RPMI8226 (cell line): ENCODE data around the gene TCHH.
"Not testable (repeated sequence)": the region's sequence is repeated elsewhere in the genome, so short reads cannot be mapped to it uniquely, and the experiment has no call there.

Experiments
- DNase-seq: peaks from one replicate; pipeline ENCODE4 v3.0.0-alpha.2; 2015

Gene TCHH

DNA sequence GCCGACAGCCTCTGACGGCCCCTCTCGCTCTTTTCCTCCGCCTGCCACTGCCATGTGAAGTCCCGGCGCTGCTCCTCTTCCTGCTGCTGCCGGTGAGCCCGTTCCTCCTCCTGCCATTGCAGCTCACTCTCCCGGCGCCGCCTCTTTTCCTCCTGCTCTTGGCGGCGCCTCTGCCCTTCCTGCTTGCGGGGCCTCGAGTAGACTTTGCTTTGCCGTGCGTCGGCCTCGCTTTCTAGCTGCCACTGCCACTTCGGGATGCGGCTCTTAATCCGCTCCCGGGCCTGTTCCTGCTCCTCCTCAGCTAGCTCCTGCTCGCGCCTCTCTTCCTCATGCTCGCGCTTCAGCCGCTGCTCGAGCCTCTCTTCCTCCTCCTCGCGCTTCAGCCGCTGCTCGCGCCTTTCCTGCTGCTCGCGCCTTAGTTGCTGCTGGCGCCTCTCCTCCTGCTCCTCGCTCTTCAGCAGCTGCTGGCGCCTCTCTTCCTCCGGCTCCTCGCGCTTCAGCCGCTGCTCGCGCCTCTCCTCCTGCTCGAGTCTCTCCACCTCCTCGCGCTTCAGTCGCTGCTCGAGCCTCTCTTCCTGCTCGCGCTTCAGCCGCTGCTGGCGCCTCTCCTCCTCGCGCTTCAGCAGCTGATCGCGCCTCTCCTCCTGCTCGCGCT is 4.3 kb downstream of the TCHH start:
- DNase-seq = peak; percentile 68

DNA sequence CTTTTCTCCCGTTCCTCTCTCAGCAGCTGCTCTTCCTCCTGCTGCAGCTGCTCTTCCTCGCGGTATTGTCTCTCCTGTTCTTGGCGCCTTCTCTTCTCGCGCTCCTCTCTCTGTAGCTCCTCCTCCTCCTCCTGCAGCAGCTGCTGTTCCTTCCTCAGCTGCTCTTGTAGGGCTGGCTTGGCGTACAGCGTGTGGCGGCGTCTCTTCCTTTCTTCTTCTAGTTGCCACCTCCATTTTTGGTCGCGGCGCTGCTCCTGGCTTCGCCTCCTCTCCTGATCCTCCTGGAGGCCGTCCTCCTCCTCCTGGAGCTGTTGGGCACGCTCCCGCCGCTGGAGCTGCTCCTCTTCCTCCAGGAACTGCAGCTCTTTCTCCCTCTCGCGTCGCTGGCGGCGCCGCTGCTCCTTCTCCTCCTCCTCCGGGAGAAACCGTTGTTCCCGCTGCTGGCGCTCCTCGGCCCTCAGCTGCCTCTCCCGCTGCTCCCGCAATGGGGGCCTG is 4.8 kb downstream of the TCHH start:
- peak; percentile 71 for DNase-seq

DNA sequence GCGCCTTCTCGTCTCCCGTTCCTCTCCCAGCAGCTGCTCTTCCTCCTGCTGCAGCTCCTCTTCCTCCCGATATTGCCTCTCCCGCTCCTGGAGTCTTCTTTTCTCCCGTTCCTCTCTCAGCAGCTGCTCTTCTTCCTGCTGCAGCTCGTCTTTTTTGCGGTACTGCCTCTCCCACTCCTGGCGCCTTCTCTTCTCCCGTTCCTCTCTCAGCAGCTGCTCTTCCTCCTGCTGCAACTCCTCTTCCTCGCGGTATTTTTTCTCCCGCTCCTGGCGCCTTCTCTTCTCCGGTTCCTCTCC is 5.3 kb downstream of the TCHH start:
- no peak for DNase-seq

DNA sequence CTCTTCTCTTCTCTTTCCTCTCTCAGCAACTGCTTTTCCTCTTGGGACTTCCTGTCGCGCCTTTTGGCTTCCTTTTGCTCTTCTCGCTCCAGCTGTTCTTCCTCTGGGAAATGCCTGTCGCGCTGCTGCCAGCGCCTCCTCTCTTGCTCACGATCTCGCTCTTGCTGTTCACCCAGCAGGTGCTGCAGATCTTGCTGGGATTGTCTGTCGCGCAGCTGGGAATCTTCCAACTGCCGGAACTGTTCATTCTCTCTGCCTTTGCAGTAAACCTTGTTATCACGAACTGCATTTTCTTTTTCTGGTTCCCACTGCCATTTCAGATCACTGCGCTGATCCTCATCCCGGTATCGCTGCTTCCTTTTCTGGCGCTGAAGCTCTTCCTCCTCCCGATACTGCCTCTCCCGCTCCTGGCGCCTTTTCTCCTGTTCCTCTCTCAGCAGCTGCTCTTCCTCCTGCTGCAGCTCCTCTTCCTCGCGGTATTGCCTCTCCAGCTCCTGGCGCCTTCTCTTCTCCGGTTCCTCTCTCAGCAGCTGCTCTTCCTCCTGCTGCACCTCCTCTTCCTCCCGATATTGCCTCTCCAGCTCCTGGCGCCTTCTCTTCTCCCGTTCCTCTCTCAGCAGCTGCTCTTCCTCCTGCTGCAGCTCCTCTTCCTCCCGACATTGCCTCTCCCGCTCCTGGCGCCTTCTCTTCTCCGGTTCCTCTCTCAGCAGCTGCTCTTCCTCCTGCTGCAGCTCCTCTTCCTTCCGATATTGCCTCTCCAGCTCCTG is 5.8 kb downstream of the TCHH start:
- DNase-seq = no peak

DNA sequence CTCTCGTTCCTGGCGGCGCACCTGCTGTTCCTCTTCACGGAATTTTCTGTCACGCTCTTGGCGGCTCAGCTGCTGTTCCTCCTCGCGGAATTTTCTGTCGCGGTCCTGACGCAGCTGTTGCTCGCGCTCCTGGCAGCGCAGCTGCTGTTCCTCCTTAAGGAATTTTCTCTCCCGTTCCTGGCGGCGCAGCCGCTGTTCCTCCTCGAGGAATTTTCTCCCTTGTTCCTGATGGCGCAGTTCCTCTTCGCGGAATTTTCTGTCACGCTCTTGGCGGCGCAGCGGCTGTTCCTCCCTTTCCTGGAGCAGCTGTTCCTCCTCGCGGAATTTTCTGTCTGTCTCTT is 6.4 kb downstream of the TCHH start:
- no peak for DNase-seq

DNA sequence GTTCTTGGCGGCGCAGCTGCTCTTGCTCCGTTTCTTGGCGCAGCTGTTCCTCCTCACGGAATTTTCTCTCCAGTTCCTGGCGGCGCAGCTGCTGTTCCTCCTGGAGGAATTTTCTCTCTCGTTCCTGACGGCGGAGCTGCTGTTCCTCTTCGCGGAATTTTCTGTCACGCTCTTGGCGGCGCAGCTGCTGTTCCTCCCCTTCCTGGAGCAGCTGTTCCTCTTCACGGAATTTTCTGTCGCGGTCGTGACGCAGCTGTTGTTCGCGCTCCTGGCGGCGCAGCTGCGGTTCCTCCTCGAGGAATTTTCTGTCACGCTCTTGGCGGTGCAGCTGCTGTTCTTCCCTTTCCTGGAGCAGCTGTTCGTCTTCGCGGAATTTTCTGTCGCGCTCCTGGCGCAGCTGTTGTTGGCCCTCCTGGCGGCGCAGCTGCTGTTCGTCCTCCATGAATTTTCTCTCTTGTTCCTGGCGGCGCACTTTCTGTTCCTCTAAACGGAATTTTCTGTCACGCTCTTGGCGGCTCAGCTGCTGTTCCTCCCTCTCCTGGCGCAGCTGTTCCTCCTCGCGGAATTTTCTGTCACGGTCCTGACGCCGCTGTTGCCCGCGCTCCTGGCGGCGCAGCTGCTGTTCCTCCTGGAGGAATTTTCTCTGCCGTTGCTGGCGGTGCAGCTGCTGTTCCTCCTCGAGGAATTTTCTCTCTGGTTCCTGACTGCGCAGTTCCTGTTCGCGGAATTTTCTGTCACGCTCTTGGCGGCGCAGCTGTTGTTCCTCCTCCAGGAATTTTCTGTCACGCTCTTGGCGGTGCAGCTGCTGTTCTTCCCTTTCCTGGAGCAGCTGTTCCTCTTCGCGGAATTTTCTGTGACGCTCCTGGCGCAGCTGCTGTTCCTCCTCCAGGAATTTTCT is 7.0 kb downstream of the TCHH start:
- no peak for DNase-seq

DNA sequence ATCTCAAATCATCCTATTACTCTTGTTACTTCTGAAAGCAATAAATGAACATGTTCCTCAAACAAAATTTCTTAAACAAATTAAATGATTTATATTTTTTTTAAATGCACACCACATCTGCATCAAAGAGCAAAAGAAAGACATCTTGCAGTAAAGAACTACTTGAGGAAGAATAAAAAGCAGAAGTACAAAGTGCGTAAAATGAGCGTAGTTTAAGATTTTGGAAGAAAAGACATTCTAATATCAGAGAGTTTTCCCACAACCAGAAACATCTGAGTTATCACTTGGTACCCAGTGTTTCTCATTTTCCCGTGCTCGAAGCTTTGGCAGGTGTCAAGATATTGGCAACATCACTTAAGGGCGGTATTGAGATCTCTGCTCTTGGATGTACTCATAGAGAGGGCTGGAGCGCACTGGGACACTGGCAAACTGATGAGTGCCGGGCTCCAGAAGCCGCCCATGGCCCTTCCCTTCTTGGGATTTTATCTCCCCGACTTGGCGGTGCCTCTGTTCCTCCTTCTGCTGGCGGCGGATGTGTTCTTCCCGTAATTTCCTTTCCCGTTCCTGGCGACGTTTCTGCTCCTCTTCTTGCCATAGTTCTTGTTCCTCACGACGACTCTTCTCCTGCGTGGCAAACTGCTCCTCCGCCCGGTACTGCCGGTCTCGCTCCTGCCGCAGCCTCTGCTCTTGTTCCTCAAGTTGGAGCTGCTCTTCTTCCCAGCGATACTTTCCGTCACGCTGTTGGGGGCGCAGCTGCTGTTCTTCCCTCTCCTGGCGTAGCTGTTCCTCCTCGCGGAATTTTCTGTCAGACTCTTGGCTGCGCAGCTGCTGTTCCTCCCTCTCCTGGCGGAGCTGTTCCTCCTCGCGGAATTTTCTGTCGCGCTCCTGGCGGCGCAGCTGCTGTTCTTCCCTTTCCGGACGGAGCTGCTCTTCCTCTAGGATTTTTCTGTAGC is 7.9 kb downstream of the TCHH start:
- DNase-seq = no peak

DNA sequence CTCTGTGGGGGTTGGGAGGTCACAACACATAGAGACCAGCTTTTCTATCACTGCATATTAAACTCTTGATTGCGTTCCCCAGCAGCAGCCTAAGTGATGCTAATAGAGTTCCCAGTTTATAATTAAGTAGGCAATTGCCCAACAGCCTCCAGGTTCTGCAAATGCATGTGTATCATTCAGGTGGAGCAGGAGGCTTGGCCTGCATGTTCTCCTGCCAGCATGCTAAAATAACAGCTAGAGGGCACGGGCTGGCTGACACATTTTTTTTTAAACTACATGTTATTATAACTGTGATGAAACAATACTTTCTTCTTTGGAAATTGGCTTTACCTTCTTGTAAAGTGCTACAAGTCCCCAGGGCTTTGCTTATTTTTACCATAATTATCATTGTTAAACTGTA is 10.4 kb downstream of the TCHH start:
- DNase-seq = no peak

DNA sequence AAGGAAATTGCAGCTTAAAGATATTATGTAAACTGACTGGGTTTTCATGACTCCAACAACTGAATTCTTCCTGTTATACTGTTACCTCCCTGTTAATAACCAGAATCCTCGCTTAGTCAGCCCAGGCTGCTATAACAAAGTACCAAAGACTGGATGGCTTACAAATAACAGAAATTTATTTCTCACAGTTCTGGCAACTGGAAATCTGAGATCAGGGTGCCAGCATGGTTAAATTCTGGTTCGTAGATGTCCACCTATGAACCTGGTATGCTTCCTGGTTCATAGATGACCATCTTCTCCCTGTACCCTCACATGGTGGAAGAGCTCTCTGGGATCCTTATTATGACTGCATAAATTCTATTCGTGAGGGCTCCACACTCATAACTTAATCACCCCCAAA is 18.3 kb downstream of the TCHH start:
- no peak for DNase-seq

DNA sequence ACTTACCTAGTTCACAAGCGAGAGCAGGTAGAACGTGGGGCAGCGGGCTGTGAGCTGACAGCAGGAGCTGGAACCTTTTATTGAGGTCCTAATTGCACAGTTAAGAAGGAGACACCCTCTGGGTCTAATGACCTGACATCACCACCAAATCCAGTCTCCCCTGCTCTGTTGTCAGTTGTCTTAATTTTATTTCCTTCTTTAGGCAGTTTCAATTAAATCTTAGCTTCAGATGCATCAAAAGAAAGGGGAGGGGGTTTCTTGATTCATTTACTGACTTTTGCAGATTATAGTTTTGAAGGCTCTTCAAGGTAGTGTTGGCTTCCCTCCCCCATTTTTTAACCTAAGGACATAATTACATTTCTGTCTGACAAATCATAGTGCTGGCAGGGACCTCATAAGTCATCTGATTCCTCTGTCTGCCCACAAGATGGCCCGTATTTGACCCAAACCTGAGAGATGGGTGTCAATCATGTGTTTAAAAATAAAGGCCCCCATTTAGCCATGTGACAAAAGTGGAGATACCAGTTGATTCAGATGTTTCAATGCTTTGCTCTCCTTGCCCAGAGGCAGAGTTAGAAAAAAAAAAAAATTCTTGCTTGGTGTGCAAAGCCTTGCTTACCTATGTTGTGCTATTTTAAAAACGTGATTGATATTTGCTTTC is 26.1 kb downstream of the TCHH start, which contains the start of gene TCHHL1:
TSS of gene TCHHL1 (minus strand) at position 51 of the 661 bp plus-strand sequence. CDS start 921 bp downstream, outside the sequence.
- no peak for DNase-seq

DNA sequence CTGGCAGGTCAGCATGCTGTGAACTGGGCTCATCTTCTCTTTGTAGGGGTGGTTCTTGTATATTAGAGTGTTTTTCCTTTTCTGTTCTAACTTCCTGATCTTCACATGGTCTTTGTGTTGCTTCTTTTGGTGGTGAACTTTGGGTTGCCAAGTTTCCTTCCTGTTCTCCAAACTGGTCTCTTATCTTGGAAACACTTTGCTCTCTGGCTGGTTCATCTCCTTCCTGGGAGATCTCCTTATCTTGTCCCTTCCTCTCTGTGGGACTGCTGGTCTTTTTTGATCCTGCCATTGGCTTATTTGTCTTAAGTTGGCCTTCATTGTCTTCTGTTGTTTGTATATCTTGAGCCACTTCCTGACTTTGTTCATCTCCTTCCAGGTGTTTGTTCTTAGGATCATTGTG is 28.5 kb downstream of the TCHH start:
- DNase-seq = no peak

DNA sequence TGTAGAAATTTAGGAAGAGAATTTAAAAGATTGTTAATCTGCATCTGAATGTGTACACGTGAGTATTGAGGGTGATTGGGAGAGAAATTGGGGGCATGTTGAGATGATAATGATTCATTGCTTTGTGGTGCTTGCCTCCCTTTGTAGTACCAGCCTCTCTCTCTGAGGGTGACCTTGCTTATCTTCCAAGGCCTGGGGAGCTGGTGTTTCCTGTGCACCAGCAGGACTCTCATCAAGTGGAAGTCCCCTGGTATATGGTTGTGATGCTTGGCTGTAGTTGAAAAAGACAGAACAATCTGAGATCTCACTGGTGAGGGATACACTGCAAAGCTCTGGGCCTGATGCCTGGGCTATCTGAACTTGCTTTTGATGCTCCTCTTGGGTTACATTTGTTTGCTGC is 30.4 kb downstream of the TCHH start:
- no peak for DNase-seq

DNA sequence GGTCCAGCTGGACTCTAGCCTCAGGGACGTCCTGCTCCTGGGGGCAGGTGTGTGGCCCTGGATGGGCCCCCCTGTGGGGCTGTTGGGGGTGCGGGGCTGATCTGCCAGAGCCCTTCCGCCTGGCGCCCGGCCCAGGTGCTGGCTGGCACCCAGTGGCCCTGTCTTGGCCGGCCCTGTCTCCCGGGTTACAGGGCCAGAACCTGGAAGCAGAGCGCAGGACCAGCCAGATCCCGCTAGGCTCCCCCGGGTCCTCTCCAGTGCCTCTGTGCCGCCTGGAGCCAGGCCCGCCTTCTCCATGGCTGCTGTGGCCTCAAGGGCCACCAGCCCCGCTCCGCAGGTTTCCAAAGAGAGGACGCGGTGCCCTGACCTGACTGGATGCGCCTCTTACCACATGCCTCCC is 34.2 kb downstream of the TCHH start:
- DNase-seq = not testable (repeated sequence)

DNA sequence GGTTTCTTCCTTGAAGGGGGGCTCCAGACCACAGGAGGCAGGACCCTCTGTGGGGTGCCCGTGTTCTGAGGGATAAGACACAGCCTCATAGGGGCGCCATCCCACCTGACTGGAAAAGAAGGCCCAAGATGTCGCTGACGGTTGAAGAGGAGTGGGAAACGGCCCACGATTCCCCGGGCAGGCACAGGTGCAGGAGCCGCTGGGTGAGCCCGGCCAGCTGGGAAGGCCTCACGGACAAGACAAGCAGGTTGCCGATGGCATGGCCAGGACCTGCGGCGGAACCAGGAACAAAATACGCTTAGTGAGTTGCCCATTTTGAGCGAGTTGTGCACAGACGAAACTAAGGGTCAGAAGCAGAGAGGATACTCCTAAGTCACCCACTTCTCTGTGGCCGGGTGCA is 34.8 kb downstream of the TCHH start:
- DNase-seq = not testable (repeated sequence)

DNA sequence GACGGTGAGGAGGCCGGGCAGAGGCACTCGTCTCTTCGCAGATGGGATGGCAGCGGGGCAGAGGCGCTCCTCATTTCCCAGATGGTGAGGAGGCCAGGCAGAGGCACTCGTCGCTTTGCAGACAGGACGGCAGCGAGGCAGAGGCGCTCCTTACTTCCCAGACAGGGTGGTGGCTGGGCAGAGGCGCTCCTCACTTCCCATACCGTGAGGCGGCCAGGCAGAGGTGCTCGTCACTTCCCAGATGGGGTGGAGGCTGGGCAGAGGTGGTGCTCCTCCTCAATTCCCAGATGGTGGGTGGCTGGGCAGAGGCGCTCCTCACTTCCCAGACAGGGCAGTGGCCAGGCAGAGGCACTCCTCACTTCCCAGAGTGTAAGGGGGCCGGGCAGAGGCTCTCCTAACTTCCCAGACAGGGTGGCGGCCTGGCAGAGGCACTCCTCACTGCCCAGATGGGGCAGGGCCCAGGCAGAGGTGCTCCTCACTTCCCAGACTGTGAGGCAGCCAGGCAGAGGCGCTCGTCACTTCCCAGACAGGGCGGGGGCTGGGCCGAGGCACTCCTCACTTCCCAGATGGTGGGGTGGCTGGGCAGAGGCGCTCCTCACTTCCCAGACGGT is 36.3 kb downstream of the TCHH start:
- no peak for DNase-seq

DNA sequence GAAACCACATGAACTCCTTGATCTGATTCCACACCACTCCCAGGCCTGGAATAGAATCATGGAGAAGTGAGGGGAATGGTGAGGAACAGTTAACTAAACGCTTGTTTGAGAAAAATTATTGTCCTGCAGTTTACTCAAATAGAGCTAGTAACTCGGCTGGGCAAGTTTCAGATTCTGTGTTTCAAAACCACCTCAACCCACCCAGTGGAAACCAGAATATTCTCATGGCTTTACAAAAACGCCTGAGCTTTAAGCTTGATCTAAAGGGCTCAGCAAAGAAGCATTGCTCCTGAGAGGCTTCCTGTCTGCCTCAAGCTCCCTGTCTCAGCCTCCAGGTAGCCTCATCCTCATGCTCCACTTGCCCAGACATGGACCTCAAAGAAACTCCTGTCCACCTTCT is 42.9 kb downstream of the TCHH start:
- DNase-seq = no peak

DNA sequence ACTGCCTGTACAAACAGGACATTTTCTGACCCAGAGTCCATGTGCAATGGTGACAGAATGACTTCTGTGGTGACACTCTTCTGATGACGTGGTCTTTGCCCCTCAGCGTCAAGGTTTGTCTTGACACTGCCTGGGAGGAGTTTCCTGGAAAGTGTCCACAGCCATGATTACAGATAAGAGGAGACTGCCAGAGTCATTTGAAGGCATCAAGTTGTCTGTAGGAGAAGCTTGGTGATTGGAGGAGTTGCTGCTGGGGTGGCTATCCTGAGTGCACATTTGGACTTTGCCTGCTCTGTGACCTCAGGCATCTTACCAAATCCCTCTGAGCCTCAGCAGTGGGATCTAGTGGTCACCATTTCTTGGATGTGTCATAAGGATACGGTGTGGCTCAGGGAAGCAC is 44.1 kb downstream of the TCHH start:
- DNase-seq = no peak

DNA sequence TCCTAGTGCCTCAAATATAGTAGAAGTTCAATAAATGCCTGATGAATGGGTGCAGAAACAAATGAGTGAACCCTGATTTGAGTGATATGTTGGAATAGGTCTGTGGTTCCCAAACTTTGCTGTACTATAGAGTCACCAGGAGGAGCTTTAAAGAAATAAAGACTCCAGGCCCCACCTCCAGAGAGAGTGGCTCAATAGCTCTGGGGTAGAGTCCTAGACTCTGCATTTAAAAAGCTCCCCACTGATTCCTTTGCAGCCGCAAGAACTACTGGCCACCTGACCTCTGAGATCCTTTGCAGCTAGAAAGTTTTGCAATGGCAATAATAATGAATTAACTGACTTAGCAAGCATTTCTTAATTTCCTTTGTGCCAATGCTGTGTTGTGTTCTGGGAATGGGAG is 47.3 kb downstream of the TCHH start:
- no peak for DNase-seq

DNA sequence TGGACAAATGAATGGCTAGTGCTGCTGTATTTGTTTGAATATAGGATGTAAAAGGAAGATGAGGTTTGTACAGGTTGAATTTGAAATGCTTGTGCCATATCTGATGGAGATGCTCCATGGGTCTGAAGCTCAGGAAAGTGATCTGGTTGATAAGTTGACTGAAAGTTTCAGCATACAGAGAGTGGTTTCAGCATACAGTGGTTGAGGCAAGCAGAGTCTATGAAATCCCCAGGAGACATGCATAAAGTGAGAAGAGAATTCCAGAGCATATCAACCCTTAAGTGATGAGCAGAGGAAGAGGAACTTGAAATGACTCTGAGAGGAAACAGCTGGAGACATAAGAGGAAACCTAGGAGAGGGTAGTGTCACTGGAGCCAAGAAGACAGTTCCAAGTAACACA is 48.1 kb downstream of the TCHH start:
- no peak for DNase-seq

DNA sequence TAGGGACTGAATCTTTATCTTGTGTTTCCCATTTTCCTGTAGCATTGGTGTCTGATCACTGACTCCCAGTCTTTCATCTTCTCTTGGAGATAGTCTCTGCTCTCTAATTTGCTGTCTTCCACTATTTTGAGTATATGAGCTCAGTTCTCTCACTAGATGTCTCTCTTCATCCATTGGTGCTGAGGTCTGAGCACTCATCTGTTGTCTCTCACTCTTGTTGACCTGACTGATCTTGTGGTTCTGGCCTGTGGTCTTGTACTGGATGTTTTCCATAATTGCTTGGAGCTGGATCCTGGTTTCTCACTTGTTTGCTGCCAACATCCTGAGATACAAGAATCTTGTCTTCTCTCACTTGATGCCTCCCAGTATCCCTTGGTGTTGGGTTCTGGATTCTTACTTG is 53.3 kb downstream of the TCHH start:
- no peak for DNase-seq
